ENCODE measurements around the gene SLC16A3. TPM values are rescaled to one million over a fixed set of nuclear protein-coding genes. Genes with fewer than 3 reads are reported as not detected.

The SLC16A3 gene
- total RNA-seq, 4 donors from 2014 or later: 18.8 to 32.9 (median 21.7) TPM

DNA sequence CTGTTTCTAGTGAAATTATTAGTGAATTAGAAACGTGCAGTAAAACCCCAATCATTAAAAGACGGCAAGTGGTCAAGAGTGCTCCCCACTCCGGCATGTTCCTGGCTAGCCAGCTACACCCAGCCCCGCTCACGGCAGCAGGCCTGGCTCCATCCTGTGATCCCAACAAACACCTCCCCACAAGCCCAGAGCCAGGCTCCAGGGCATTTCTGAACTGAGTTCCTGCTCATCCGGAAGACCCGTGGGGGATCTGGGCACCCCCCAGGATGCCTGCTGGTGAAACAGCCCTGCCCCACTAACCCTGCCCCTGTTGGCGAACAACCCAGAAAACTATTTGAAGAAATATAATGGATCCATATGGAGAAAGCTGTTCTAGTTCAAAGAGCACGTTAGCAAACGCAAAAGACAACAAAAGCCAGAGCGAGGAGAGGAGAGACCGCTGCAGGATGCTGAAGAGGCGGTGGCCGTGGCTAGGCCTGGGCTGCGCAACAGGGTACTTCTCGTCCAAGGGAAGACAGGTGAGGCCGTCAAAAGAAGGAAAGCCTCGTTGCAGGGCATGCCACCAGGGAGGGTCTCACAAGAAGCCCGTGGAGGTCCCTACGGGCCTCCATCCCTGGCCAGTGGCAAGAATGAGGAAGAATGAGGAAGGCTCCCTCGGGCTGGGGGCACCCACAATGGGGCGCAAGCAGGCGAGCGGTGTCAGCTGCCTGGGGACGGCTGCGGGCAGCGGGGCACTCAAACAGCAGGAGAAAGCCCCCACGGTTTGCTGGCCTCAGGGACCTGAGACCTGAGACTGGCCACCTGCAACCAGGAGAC is 19.2 kb downstream of the SLC16A3 start:
- DNase-seq: no peak
- TF ChIP-seq, protein P1, sequence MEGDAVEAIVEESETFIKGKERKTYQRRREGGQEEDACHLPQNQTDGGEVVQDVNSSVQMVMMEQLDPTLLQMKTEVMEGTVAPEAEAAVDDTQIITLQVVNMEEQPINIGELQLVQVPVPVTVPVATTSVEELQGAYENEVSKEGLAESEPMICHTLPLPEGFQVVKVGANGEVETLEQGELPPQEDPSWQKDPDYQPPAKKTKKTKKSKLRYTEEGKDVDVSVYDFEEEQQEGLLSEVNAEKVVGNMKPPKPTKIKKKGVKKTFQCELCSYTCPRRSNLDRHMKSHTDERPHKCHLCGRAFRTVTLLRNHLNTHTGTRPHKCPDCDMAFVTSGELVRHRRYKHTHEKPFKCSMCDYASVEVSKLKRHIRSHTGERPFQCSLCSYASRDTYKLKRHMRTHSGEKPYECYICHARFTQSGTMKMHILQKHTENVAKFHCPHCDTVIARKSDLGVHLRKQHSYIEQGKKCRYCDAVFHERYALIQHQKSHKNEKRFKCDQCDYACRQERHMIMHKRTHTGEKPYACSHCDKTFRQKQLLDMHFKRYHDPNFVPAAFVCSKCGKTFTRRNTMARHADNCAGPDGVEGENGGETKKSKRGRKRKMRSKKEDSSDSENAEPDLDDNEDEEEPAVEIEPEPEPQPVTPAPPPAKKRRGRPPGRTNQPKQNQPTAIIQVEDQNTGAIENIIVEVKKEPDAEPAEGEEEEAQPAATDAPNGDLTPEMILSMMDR (IDR thresholded peaks at IDR 0.05): no peak
- TF ChIP-seq POLR2A (IDR thresholded peaks at IDR 0.05): no peak
- Histone ChIP-seq H3K27ac (peak overlapping the region in 3 of 4 donors; percentile 81 to 88 (median 86)), H3K4me3 (no peak overlapping the region), H3K36me3 (peaks cover 72 to 100% (median 85%) of the 10 kb centered on the region in 3 donors), H3K9me3 (no peaks in the 10 kb centered on the region), H3K4me1 (peaks cover 28 to 76% (median 32%) of the 10 kb centered on the region in 3 donors), H3K27me3 (no peaks in the 10 kb centered on the region)
- intact Hi-C loops (cut with DNase I): no loop called here
- WGBS, 2 donors: 84 to 87% methylated on average over 21 to 25 of the region's 28 CpGs

DNA sequence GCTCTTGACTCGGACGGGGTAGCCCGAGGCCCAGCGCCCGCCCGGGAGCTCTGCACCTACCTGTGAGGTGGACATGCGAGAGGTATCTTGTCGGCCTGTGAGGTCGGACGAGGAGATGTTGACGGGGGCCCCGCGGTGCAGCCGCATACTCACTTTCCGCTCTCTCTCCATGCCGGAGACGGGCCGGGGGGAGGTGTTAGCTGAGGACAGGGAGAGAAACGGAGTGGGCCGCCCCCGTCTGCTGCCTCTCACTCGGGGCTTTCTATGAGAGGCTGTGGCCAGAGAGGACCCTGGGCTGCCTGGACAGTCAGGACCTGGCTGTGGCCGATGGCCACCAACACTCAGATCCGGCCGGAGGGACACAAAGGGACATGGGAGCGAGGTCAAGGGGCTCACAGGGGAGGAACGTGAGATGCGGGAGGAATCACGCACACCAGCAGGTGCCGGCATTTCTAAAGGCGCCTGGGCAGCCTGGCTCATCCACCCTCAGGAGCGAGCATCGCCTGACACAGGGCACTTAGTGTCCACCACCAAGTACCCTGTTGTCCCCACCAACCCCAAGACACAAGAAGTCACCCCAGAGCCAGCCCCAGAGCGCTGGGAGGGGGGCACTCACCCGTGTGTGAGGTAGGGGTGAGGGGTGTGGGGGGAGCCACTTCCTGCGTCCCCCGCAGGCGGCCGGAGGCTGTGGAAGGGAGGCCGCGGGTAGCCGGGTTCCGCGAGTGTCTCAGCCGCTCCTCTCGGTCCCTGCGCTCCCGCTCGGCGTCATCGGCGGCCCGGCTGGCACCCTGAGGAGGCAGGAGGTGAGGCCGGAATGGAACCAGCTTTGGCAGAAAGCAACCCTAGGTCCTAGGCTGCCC is 20.2 kb downstream of the SLC16A3 start:
- intact Hi-C loops (cut with DNase I): no loop called here

DNA sequence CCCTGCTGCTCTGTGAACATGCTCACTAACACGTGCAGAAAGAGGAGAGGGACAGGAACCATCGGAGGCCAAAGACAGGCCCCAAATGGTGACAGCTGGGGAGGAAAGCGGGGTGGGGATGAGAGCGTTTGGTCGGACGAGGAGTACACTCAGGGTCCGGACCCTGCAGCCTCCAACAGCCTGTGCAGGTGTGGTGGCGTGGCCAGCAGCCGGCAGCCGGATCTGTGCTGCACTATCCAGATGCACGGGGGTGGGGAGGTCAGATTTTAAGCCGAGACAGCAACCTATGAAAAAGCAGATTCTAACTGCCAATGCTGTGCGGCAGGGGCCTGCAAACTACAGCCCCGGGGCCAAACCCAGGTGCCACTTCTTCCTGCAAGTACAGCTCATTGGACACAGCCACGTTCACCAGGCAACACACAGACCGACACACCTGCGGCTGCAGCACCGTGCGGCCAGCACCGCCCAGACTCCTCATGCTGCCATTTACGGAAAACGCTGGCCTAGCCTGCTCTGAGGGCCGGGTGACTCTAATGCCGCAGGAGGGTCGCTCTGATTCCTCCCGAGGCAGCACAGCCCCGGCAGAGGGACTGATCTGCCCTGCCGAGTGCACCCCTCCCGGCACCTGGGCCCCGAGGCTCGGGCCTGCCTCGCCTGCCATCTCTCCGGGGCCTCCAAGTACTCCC is 21.2 kb downstream of the SLC16A3 start:
- intact Hi-C loops (cut with DNase I): no loop called here
- no peaks in the 10 kb centered on the region for H3K9me3 ChIP-seq
- TF ChIP-seq POLR2A (IDR thresholded peaks at IDR 0.05): no peak
- TF ChIP-seq, protein P1 (IDR thresholded peaks at IDR 0.05): no peak
- WGBS, 2 donors: 93 to 94% methylated on average over 11 to 19 of the region's 33 CpGs
- H3K36me3 ChIP-seq: peaks cover 65 to 100% (median 83%) of the 10 kb centered on the region in 3 donors
- no peak overlapping the region for H3K4me3 ChIP-seq
- peak overlapping the region in 2 of 4 donors; percentile 3 to 14 for H3K27ac ChIP-seq
- DNase-seq: no peak
- no peaks in the 10 kb centered on the region for H3K27me3 ChIP-seq
- peaks cover 21 to 58% (median 26%) of the 10 kb centered on the region in 3 donors for H3K4me1 ChIP-seq

More for the DNA sequence above, 20.2 kb downstream of the SLC16A3 start:
- Histone ChIP-seq H3K27me3 (no peaks in the 10 kb centered on the region), H3K27ac (no peak overlapping the region), H3K4me3 (no peak overlapping the region), H3K4me1 (peaks cover 21 to 67% (median 26%) of the 10 kb centered on the region in 3 donors), H3K9me3 (no peaks in the 10 kb centered on the region), H3K36me3 (peaks cover 69 to 100% (median 84%) of the 10 kb centered on the region in 3 donors)
- TF ChIP-seq POLR2A (IDR thresholded peaks at IDR 0.05): no peak
- TF ChIP-seq, protein P1 (IDR thresholded peaks at IDR 0.05): no peak
- 89 to 95% methylated on average over 12 to 33 of the region's 54 CpGs for WGBS, 2 donors
- no peak for DNase-seq

DNA sequence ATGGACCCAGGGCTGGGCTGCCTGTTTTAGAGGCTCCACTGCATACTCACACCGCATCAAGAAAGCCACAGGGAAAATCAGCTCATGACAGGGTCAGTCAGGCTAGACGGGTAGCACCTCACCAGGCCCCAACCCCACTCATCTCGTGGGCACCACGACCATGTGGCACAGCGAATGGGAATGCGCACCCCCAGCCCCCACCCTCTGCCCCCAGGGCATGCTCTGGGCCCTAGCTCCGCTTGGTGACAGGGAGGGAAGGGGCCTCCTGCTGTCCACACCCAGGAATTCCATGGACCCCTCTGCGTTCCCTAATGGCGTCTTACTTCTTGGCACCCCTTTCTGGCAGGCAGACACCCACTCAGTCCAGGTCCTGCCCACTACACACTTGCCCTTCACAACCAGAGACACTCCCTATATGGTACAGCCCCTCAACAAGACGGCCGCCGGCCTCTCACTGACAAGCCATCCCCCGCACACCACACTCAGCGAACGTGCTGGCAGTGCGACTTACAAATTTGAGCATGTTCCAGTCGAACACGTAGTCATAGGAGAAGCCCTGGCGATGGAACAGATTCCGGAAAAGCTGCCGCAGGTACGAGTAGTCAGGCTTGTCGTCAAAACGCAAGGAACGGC is 22.1 kb downstream of the SLC16A3 start:
- peaks cover 21 to 48% (median 23%) of the 10 kb centered on the region in 3 donors for H3K4me1 ChIP-seq
- DNase-seq: no peak
- peak overlapping the region in 2 of 4 donors; percentile 3 to 4 for H3K27ac ChIP-seq
- peaks cover 64 to 100% (median 79%) of the 10 kb centered on the region in 3 donors for H3K36me3 ChIP-seq
- intact Hi-C loops (cut with DNase I): no loop called here
- WGBS, 2 donors: 87 to 94% methylated on average over 20 of the region's 25 CpGs
- H3K27me3 ChIP-seq: no peaks in the 10 kb centered on the region
- H3K4me3 ChIP-seq: no peak overlapping the region
- no peaks in the 10 kb centered on the region for H3K9me3 ChIP-seq
- TF ChIP-seq, protein P1 (IDR thresholded peaks at IDR 0.05): no peak
- TF ChIP-seq POLR2A (IDR thresholded peaks at IDR 0.05): no peak

All from esophagus squamous epithelium (tissue), 5 donors.